ENCODE measurements around the gene KCNMA1. TPM values are rescaled to one million over a fixed set of nuclear protein-coding genes. Genes with fewer than 3 reads are reported as not detected.

KCNMA1 gene
- total and polyA plus RNA-seq, 9 of the 15 experiments (the other 6 are each of a cell fraction or from before 2014, with no cell fraction given) = 0.01 to 0.95 (median 0.15) TPM; not detected in 4

DNA sequence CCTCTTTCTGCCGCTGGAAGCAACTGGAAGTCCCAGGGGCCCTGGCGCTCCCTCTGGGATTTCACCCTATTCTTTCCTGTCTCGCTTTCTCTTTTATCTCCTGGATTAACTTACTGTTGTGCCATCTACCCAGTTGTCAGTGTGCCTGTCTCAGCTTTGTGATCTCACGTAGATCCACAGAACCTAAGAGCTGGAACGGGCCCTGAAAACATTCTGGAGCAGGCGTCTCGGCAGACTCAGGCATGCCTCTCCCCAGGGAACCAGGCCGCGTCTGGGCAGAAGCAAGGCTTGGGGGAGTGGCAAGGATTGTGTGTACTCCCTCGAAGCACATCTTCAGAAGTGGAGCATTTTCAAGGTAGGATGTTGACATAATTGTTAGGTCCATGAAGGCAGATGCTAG, 87.2 kb downstream of the KCNMA1 start (continued):
- no peak for TF ChIP-seq ZNF121 (CRISPR knock-in tag; conservative IDR thresholded peaks at IDR 0.05)
- no peak for TF ChIP-seq TCF7L2 (IDR thresholded peaks at IDR 0.05; ENCODE audit: low read depth, low read length)

GRCh38 chr10:77548671-77549070, 88.9 kb downstream of the KCNMA1 start:
- H3K4me3 ChIP-seq = no peak overlapping the region
- no peak for FAIRE-seq
- no TSS peak for BruUV-seq (replicated peaks)
- no peaks in the 10 kb centered on the region for H4K20me1 ChIP-seq (replicated peaks; ENCODE audit: control insufficient read depth, insufficient read depth, low read length)
- CTCF ChIA-PET (ENCODE audit: low intra/inter-chr PET ratio) = no interaction called here
- no peak overlapping the region for H2AFZ ChIP-seq (ENCODE audit: low read depth, low read length)
- WGBS (ENCODE audit: insufficient coverage, low coverage, missing lambda C conversion rate) = 5% methylated on average over 1 of the region's 1 CpG
- no peaks in the 10 kb centered on the region for H3K4me1 ChIP-seq (replicated peaks in 1 of 2; ENCODE audit: control insufficient read depth in 2 of 2, insufficient read depth in 2 of 2, low read length in 2 of 2)
- H3K4me2 ChIP-seq (ENCODE audit: insufficient read depth, low read length) = no peak overlapping the region
- POLR2A ChIA-PET = no interaction called here
- no peaks in the 10 kb centered on the region for H3K36me3 ChIP-seq (ENCODE audit: control insufficient read depth, insufficient read depth, low read length)
- H3K27me3 ChIP-seq (ENCODE audit: control insufficient read depth in 2 of 2, insufficient read depth in 2 of 2, low read length in 2 of 2) = peaks cover 0 to 10% of the 10 kb centered on the region in 2 experiments; a peak in 1 of 5 replicates
- TF ChIP-seq, protein P1, sequence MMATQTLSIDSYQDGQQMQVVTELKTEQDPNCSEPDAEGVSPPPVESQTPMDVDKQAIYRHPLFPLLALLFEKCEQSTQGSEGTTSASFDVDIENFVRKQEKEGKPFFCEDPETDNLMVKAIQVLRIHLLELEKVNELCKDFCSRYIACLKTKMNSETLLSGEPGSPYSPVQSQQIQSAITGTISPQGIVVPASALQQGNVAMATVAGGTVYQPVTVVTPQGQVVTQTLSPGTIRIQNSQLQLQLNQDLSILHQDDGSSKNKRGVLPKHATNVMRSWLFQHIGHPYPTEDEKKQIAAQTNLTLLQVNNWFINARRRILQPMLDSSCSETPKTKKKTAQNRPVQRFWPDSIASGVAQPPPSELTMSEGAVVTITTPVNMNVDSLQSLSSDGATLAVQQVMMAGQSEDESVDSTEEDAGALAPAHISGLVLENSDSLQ (IDR thresholded peaks at IDR 0.05) = no peak
- intact Hi-C loops (cut with micrococcal nuclease) = no loop called here
- H3K9ac ChIP-seq (ENCODE audit: insufficient read depth in 1 of 2, low read depth in 2 of 2, low read length in 2 of 2) = no peak overlapping the region
- H3K27ac ChIP-seq (ENCODE audit: extremely low read depth, low read depth, low read length) = no peak overlapping the region
- in situ Hi-C loops (cut with MboI) = no loop called here
- no peaks in the 10 kb centered on the region for H3K9me3 ChIP-seq (replicated peaks; ENCODE audit: control insufficient read depth, insufficient read depth, low read depth, low read length)
- H3K79me2 ChIP-seq (ENCODE audit: control insufficient read depth, insufficient read depth, low read length) = no peaks in the 10 kb centered on the region
- no peaks in the 10 kb centered on the region for H3K9me1 ChIP-seq (ENCODE audit: control insufficient read depth, insufficient read depth, low read length)
- DNase-seq (ENCODE audit: extremely low read depth in 1 of 4, low spot score in 3 of 4) = no peak
- ATAC-seq = no peak

DNA sequence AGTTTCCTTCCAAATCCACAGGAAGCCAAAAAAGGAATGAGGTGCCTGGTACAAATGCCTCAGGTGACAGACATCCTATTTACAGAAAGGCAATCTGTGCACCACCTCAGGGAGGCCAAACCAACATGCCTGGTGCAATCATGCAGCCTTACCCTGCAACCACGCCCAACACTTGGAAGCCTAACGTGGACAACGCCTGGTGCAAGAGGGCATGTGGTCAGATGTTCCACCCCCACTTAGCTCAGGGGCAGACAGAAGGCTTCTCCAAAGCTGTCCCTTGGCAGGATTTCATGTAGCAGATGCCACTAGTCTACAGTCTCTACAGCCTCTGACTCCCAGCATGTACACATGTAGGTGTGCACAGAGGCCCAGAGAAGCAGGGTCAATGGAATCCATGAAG, 89.5 kb downstream of the KCNMA1 start:
- FAIRE-seq = no peak
- H3K36me3 ChIP-seq (ENCODE audit: control insufficient read depth, insufficient read depth, low read length) = no peaks in the 10 kb centered on the region
- CTCF ChIA-PET (ENCODE audit: low intra/inter-chr PET ratio) = no interaction called here
- no peaks in the 10 kb centered on the region for H4K20me1 ChIP-seq (replicated peaks; ENCODE audit: control insufficient read depth, insufficient read depth, low read length)
- peaks cover 0 to 5% of the 10 kb centered on the region in 2 experiments; a peak in 1 of 5 replicates for H3K27me3 ChIP-seq (ENCODE audit: control insufficient read depth in 2 of 2, insufficient read depth in 2 of 2, low read length in 2 of 2)
- H3K9me1 ChIP-seq (ENCODE audit: control insufficient read depth, insufficient read depth, low read length) = no peaks in the 10 kb centered on the region
- H3K79me2 ChIP-seq (ENCODE audit: control insufficient read depth, insufficient read depth, low read length) = no peaks in the 10 kb centered on the region
- WGBS (ENCODE audit: insufficient coverage, low coverage, missing lambda C conversion rate) = 0% methylated on average over 3 of the region's 3 CpGs
- H2AFZ ChIP-seq (ENCODE audit: low read depth, low read length) = no peak overlapping the region
- no peak overlapping the region for H3K9ac ChIP-seq (ENCODE audit: insufficient read depth in 1 of 2, low read depth in 2 of 2, low read length in 2 of 2)
- H3K27ac ChIP-seq (ENCODE audit: extremely low read depth, low read depth, low read length) = no peak overlapping the region
- no peak for ATAC-seq
- H3K9me3 ChIP-seq (replicated peaks; ENCODE audit: control insufficient read depth, insufficient read depth, low read depth, low read length) = no peaks in the 10 kb centered on the region
- DNase-seq (ENCODE audit: extremely low read depth in 1 of 4, low spot score in 3 of 4) = no peak
- H3K4me2 ChIP-seq (ENCODE audit: insufficient read depth, low read length) = no peak overlapping the region
- H3K4me3 ChIP-seq = no peak overlapping the region
- in situ Hi-C loops (cut with MboI) (no loop called here), intact Hi-C loops (cut with micrococcal nuclease) (no loop called here)
- BruUV-seq (replicated peaks) = no TSS peak
- POLR2A ChIA-PET = no interaction called here
- H3K4me1 ChIP-seq (replicated peaks in 1 of 2; ENCODE audit: control insufficient read depth in 2 of 2, insufficient read depth in 2 of 2, low read length in 2 of 2) = no peaks in the 10 kb centered on the region
- TF ChIP-seq SP2 (IDR thresholded peaks at IDR 0.05; ENCODE audit: extremely low read depth, low read depth, low read length, poor library complexity, severe bottlenecking) (no peak), NR2C1 (IDR thresholded peaks at IDR 0.05) (no peak), NR2C1 (tag; IDR thresholded peaks at IDR 0.05) (no peak), CSDE1 (IDR thresholded peaks at IDR 0.05) (no peak), EZH2 (IDR thresholded peaks at IDR 0.05; ENCODE audit: borderline replicate concordance, low read depth, low read length) (no peak), ZBTB8A (IDR thresholded peaks at IDR 0.05; ENCODE audit: partially characterized antibody) (no peak)
- TF ChIP-seq, protein P2, sequence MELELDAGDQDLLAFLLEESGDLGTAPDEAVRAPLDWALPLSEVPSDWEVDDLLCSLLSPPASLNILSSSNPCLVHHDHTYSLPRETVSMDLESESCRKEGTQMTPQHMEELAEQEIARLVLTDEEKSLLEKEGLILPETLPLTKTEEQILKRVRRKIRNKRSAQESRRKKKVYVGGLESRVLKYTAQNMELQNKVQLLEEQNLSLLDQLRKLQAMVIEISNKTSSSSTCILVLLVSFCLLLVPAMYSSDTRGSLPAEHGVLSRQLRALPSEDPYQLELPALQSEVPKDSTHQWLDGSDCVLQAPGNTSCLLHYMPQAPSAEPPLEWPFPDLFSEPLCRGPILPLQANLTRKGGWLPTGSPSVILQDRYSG (tag; conservative IDR thresholded peaks at IDR 0.05; ENCODE audit: low read depth) = no peak
